ENCODE data around the gene AP4M1.
"Not testable (repeated sequence)": the region's sequence is repeated elsewhere in the genome, so short reads cannot be mapped to it uniquely, and the experiment has no call there.

The AP4M1 gene

GRCh38 chr7:100130608-100131453 is 29.4 kb downstream of the AP4M1 start:
- peak; percentile 66 for DNase-seq (ENCODE audit: low read depth)

DNA sequence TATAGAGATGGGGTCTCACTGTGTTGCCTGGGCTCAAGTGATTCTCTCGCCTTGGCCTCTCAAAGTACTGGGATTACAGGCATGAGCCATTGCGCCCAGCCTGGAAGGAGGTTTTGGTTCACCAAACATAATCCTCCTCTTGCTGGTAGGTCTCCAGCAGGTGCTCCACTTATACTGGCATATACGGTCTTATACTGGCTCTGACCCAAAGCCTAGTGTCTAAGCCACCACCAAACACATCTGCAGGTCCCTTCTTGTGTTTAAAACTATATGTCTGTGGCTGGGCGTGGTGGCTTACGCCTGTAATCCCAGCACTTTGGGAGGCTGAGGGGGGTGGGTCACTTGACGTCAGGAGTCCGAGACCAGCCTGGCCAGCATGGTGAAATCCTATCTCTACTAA is 30.7 kb downstream of the AP4M1 start:
- DNase-seq (ENCODE audit: low read depth) = no peak

GRCh38 chr7:100132697-100133151 is 31.3 kb downstream of the AP4M1 start:
- peak; percentile 75 for DNase-seq (ENCODE audit: low read depth)

DNA sequence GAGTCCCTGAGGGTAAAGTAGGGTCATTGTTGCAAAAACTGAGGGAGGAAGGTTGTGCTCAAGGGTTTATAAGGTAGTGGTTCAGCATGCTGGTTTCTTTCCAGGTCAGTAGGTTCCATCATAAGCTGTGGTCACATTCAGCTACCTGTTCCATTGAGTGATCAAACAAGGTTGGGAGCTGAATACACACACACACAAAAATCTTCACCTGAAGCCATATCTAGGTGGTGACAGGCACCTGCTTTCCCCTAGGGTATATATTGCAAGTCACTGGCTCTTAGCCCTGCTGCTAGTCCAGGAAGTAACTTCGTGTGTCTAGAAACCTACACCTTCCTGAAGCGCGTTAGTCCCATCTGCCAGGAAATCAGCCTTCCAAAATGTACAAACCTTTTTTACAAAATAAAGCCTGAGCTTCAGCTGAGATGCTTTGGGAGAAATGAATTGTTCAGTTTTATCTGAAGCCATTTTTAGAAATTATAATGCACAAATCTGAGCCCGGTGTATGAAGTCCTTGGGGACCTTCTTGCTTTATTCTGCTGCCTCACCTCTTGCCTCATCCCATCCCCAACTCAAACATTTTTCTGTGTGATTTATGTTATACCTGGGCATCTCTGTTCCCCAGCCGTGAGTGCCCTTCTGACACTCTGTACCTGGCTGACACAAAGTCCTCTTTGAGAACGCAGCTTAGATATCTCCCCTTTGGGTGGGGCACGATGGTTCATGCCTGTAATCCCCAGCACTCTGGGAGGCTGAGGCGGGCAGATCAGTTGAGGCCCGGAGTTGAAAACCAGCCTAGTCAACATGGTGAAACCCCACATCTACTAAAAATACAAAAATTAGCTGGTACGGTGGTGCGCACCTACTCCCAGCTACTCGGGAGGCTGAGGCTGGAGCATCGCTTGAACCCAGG is 36.7 kb downstream of the AP4M1 start:
- DNase-seq (ENCODE audit: low read depth) = no peak

- no peak for DNase-seq (ENCODE audit: low read depth)
Observed at GRCh38 chr7:100141555-100141949, 40.1 kb downstream of the AP4M1 start.

GRCh38 chr7:100142461-100142860 is 41.0 kb downstream of the AP4M1 start:
- DNase-seq (ENCODE audit: low read depth) = no peak

DNA sequence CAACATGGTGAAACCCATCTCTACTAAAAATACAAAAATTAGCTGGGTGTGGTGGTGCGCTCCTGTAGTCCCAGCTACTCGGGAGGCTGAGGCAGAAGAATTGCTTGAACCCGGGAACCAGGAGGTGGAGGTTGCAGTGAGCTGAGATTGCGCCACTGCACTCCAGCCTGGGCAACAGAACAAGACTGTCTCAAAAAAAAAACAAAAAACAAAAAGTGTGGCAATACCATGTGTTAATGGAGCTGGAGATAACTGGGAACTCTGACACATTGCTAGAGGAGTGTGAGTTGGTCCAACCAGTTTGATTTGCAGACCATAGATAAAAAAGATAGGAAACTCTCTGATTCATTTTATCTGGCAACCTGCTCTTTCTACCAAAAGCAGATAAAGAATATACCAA is 44.9 kb downstream of the AP4M1 start:
- not testable (repeated sequence) for DNase-seq (ENCODE audit: low read depth)

GRCh38 chr7:100147278-100147677 is 45.8 kb downstream of the AP4M1 start:
- DNase-seq (ENCODE audit: low read depth) = no peak

GRCh38 chr7:100148225-100148558 is 46.7 kb downstream of the AP4M1 start:
- no peak for DNase-seq (ENCODE audit: low read depth)

DNA sequence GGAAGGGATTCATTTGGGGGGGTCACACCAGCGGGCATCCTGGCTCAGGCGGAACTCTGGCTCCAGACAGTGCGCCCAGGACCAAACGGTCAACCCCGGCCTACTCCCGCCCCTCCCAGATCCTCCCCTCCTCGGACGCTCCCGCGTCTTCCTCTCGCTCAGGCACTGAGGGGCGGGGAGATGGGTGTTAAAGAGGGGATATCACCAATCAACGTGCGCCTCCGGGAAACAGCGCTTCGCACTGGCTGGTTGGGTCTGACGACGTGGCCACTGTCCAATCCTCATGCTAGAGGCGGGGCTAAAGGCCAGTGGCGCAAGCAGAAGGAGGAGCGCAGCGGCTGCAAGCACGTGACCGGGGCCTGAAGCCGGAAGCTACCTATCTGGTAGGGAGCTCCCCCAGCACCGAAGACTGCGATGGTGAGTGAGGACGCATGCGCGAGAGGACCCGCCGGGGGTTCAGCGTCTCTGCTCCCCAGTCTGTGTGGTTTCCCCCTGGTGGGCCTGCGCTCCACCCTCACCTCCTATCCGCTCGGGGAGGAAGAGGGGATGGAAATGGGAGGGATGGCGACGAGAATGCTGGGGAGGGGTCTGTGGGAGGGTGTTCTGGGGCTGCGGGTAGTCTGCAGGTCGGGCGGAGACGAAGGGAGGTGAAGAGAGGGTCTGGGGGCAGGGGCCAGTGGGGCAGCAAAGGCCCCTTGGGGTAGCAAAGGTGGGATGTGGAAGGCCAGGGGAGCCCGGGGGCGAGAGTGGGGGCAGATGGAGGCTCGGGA is 47.3 kb downstream of the AP4M1 start, which contains the start of gene LAMTOR4:
TSS of gene LAMTOR4 (plus strand) at position 360 of the 770 bp plus-strand sequence. CDS start at position 415, 55 bp downstream.
- DNase-seq (ENCODE audit: low read depth) = peak; percentile 99

DNA sequence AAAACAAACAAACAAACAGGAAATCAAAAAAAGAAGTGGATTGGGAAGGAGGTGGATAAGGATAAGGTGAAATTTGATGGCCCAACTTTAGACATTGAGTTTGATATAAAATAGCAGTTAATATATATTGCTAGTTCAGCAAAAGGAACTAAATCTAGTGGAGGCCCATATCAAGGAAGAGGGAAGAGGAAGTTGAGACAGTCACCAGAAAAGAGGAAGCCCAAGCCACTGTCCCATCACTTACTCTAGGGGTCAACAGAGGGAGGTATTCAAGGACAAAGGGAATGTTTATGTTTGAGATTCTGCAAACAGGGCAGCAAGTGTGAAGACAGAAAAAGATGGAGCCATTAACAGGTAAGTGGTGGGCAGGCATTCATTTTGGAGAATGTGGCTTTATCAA is 51.0 kb downstream of the AP4M1 start:
- DNase-seq (ENCODE audit: low read depth) = no peak

- no peak for DNase-seq (ENCODE audit: low read depth)
Observed at GRCh38 chr7:100152937-100153666, 51.7 kb downstream of the AP4M1 start.

- no peak for DNase-seq (ENCODE audit: low read depth)
Observed at GRCh38 chr7:100153708-100154535, 52.5 kb downstream of the AP4M1 start.

- DNase-seq (ENCODE audit: low read depth) = no peak
Observed at GRCh38 chr7:100154651-100155491, 53.4 kb downstream of the AP4M1 start.

- no peak for DNase-seq (ENCODE audit: low read depth)
Observed at GRCh38 chr7:100155553-100156317, 54.3 kb downstream of the AP4M1 start.

DNA sequence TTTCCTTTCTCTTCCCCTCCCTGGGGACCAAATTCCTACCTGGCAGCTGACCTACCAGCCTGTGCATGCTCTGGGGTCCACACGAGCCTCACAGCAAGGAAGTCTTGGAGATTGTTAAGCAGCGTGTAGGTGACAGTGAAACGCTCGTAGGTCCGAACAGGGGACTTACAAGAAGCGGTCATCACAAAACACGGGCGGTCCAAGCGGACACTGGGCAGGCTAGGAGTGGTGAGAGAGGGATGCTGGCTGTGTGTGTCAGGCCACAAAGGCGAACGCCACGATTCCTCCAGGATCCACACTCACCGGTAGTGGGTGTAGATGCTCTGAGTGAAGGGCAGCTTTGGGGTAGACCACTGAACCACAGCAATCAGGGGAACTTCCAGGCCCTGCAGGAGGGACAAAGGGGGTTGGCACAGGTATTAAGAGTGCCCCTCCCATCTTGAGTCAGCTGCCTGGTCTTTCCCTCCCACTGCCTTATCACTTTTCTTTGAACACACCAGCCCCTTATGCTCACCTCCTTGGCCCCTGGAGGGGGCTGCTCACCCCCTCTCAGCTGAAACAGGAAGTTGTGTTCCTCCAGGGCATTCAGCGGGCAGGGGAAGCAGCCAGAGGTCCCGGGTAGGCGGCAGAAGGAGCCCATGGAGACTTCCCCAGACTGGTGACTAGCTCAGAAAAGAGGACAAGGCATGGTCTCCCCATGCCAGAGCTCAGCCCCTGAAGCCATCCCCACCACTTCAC is 55.1 kb downstream of the AP4M1 start:
- no peak for DNase-seq (ENCODE audit: low read depth)

GRCh38 chr7:100157069-100157333 is 55.6 kb downstream of the AP4M1 start:
- no peak for DNase-seq (ENCODE audit: low read depth)
